ENCODE results near the gene PMCH. TPM values are rescaled to one million over a fixed set of nuclear protein-coding genes. Genes with fewer than 3 reads are reported as not detected.
"Not testable (repeated sequence)": the region's sequence is repeated elsewhere in the genome, so short reads cannot be mapped to it uniquely, and the experiment has no call there.

The PMCH gene
- total RNA-seq, 2 donors from 2014 or later = 1.1 to 1.2 TPM

GRCh38 chr12:102174761-102175160 is 22.9 kb downstream of the PMCH start:
- Mint-ChIP-seq H3K27ac (no peak overlapping the region), H3K9me3 (no peaks in the 10 kb centered on the region), H3K36me3 (ENCODE audit: insufficient read depth in 2 of 2) (peaks cover 0 to 2% of the 10 kb centered on the region in 2 donors), H3K4me1 (ENCODE audit: low read depth) (no peaks in the 10 kb centered on the region), H3K27me3 (ENCODE audit: low read depth) (no peaks in the 10 kb centered on the region), H3K4me3 (no peak overlapping the region)
- no peak for ATAC-seq (replicated peaks in 1 of 2)
- no peak for DNase-seq

- Mint-ChIP-seq H3K4me1 (ENCODE audit: low read depth) (peaks cover 4% of the 10 kb centered on the region), H3K9me3 (no peaks in the 10 kb centered on the region), H3K4me3 (no peak overlapping the region), H3K27me3 (ENCODE audit: low read depth) (no peaks in the 10 kb centered on the region), H3K36me3 (ENCODE audit: insufficient read depth in 2 of 2) (no peaks in the 10 kb centered on the region), H3K27ac (no peak overlapping the region)
- ATAC-seq (replicated peaks in 1 of 2) = no peak
- DNase-seq = no peak
Observed at GRCh38 chr12:102174117-102174516, 23.5 kb downstream of the PMCH start.

- Mint-ChIP-seq H3K4me1 (ENCODE audit: low read depth) (peaks cover 16% of the 10 kb centered on the region), H3K4me3 (no peak overlapping the region), H3K9me3 (no peaks in the 10 kb centered on the region), H3K27ac (peak overlapping the region; percentile 29), H3K36me3 (ENCODE audit: insufficient read depth in 2 of 2) (no peaks in the 10 kb centered on the region), H3K27me3 (ENCODE audit: low read depth) (no peaks in the 10 kb centered on the region)
- DNase-seq (no peak), ATAC-seq (replicated peaks in 1 of 2) (no peak)
Observed at GRCh38 chr12:102172436-102172835, 25.2 kb downstream of the PMCH start.

- Mint-ChIP-seq H3K36me3 (ENCODE audit: insufficient read depth in 2 of 2) (no peaks in the 10 kb centered on the region), H3K27me3 (ENCODE audit: low read depth) (no peaks in the 10 kb centered on the region), H3K9me3 (no peaks in the 10 kb centered on the region), H3K4me3 (no peak overlapping the region), H3K4me1 (ENCODE audit: low read depth) (peaks cover 21% of the 10 kb centered on the region), H3K27ac (peak overlapping the region; percentile 8)
- ATAC-seq (replicated peaks in 1 of 2) (no peak), DNase-seq (no peak)
Observed at GRCh38 chr12:102171951-102172350, 25.7 kb downstream of the PMCH start.

GRCh38 chr12:102169922-102170621 is 27.6 kb downstream of the PMCH start:
- Mint-ChIP-seq H3K4me3 (no peak overlapping the region), H3K36me3 (ENCODE audit: insufficient read depth in 2 of 2) (peaks cover 0 to 2% of the 10 kb centered on the region in 2 donors), H3K9me3 (no peaks in the 10 kb centered on the region), H3K27ac (no peak overlapping the region), H3K4me1 (ENCODE audit: low read depth) (peaks cover 21% of the 10 kb centered on the region), H3K27me3 (ENCODE audit: low read depth) (no peaks in the 10 kb centered on the region)
- peak in 1 of 2 donors; percentile 47 for ATAC-seq (replicated peaks in 1 of 2)
- DNase-seq = peak; percentile 5 to 21

- peaks cover 0 to 5% of the 10 kb centered on the region in 2 donors for H3K36me3 Mint-ChIP-seq (ENCODE audit: insufficient read depth in 2 of 2)
- no peaks in the 10 kb centered on the region for H3K27me3 Mint-ChIP-seq (ENCODE audit: low read depth)
- H3K4me3 Mint-ChIP-seq = peak overlapping the region; percentile 1 to 63
Observed at GRCh38 chr12:102167821-102168604, 29.6 kb downstream of the PMCH start.

GRCh38 chr12:102163383-102163782 is 34.2 kb downstream of the PMCH start:
- H3K4me3 Mint-ChIP-seq = no peak overlapping the region
- peaks cover 0 to 5% of the 10 kb centered on the region in 2 donors for H3K36me3 Mint-ChIP-seq (ENCODE audit: insufficient read depth in 2 of 2)
- ATAC-seq (replicated peaks in 1 of 2) = no peak
- peaks cover 13% of the 10 kb centered on the region for H3K4me1 Mint-ChIP-seq (ENCODE audit: low read depth)
- no peak overlapping the region for H3K27ac Mint-ChIP-seq
- DNase-seq = no peak
- no peaks in the 10 kb centered on the region for H3K27me3 Mint-ChIP-seq (ENCODE audit: low read depth)
- H3K9me3 Mint-ChIP-seq = no peaks in the 10 kb centered on the region

More at GRCh38 chr12:102167821-102168604, 29.6 kb downstream of the PMCH start:
- Mint-ChIP-seq H3K4me1 (ENCODE audit: low read depth) (peaks cover 21% of the 10 kb centered on the region), H3K27ac (peak overlapping the region; percentile 54), H3K9me3 (no peaks in the 10 kb centered on the region)
- DNase-seq = no peak
- ATAC-seq (replicated peaks in 1 of 2) = peak; percentile 87 to 89

- H3K4me1 Mint-ChIP-seq (ENCODE audit: low read depth); DNase-seq; ATAC-seq (replicated peaks in 1 of 2); H3K27me3 Mint-ChIP-seq (ENCODE audit: low read depth); H3K4me3 Mint-ChIP-seq; H3K9me3 Mint-ChIP-seq; H3K27ac Mint-ChIP-seq; H3K36me3 Mint-ChIP-seq (ENCODE audit: insufficient read depth in 2 of 2): not testable (repeated sequence)
Observed at GRCh38 chr12:102155206-102155605, 42.4 kb downstream of the PMCH start.

GRCh38 chr12:102147062-102147587 is 50.5 kb downstream of the PMCH start:
- not testable (repeated sequence) for H3K9me3 Mint-ChIP-seq; H3K4me1 Mint-ChIP-seq (ENCODE audit: low read depth)

More at GRCh38 chr12:102147062-102147587, 50.5 kb downstream of the PMCH start:
- not testable (repeated sequence) for DNase-seq; H3K27ac Mint-ChIP-seq; H3K36me3 Mint-ChIP-seq (ENCODE audit: insufficient read depth in 2 of 2); ATAC-seq (replicated peaks in 1 of 2); H3K4me3 Mint-ChIP-seq; H3K27me3 Mint-ChIP-seq (ENCODE audit: low read depth)

Other genes with a start within 250 kb of the PMCH start
- gene WASHC3, start 135.8 kb downstream of the PMCH start, total RNA-seq = 10 to 100 TPM; 56.6 to 66.1 TPM
- gene NUP37, start 77.7 kb downstream of the PMCH start, total RNA-seq = 100 to 1,000 TPM in 1 of 2 donors, 10 to 100 TPM in 1; 95.2 to 129 TPM
- gene PARPBP, start 77.7 kb downstream of the PMCH start, total RNA-seq = 10 to 100 TPM; 17.7 to 19.1 TPM

Measured in activated T-cell treated with anti-CD3 and anti-CD28 coated beads, Interleukin-2, amount 50 U/mL, for 72 hours (primary cell).